Spleen (tissue), 11 donors: ENCODE results near the gene CDH13. TPM values are rescaled to one million over a fixed set of nuclear protein-coding genes. Genes with fewer than 3 reads are reported as not detected.

Experiments used
- DNase-seq: peaks from one replicate; pipeline ENCODE4 v3.0.0-alpha.2; 2020
- H3K27ac ChIP-seq, 8 donors: fragments of 200-600 bp; sonication (generic) in 7 of 8; 1 replicate in 4 of 8; 2 replicates in 4 of 8; pipeline versions ENCODE4 v1.5.0 to v1.8.0; 2016 to 2021; ENCODE audit warnings: inconsistent platforms in 4 of 8, mild to moderate bottlenecking in 4 of 8, moderate library complexity in 1 of 8
- H3K27me3 ChIP-seq, 7 donors: fragments of 200-600 bp; sonication (generic) in 6 of 7; replicated peaks in 1 of 7; 1 replicate in 4 of 7; 2 replicates in 3 of 7; pipeline versions ENCODE4 v1.5.0 to v1.8.0; 2016 to 2021; ENCODE audit warnings: inconsistent platforms in 3 of 7, mild to moderate bottlenecking in 1 of 7
- H3K36me3 ChIP-seq, 6 donors: fragments of 200-600 bp; sonication (generic) in 5 of 6; 1 replicate in 4 of 6; 2 replicates in 2 of 6; pipeline versions ENCODE4 v1.5.0 to v1.8.0; 2016 to 2021; ENCODE audit warnings: inconsistent platforms in 2 of 6
- H3K4me1 ChIP-seq, 6 donors: fragments of 200-600 bp; sonication (generic) in 5 of 6; 1 replicate in 3 of 6; 2 replicates in 3 of 6; pipeline versions ENCODE4 v1.5.0 to v1.8.0; 2016 to 2021; ENCODE audit warnings: inconsistent platforms in 3 of 6
- H3K4me3 ChIP-seq, 8 donors: fragments of 200-600 bp; sonication (generic) in 7 of 8; 1 replicate in 4 of 8; 2 replicates in 4 of 8; pipeline versions ENCODE4 v1.5.0 to v1.8.0; 2016 to 2021; ENCODE audit warnings: inconsistent platforms in 4 of 8, mild to moderate bottlenecking in 4 of 8, moderate library complexity in 2 of 8
- H3K9me3 ChIP-seq, 8 donors: fragments of 200-600 bp; sonication (generic) in 7 of 8; 1 replicate in 4 of 8; 2 replicates in 4 of 8; pipeline versions ENCODE4 v1.5.0 to v1.8.0; 2016 to 2021; ENCODE audit warnings: inconsistent platforms in 4 of 8
- POLR2A ChIP-seq, 3 donors: fragments of 450-650 bp; IDR thresholded peaks; one replicate each; pipeline ENCODE4 v1.5.1; 2017; ENCODE audit warnings: antibody characterized with exemption in 3 of 3, mild to moderate bottlenecking in 1 of 3
- POLR2AphosphoS5 ChIP-seq, 3 donors: sonication (generic); formaldehyde crosslinking; IDR thresholded peaks; one replicate each; pipeline ENCODE4 v1.5.1; 2017; ENCODE audit warnings: antibody characterized with exemption in 3 of 3
- WGBS, 5 donors: extraction: QIAGEN DNeasy Blood & Tissue Kit in 3 of 5; methylation state at CpG; one replicate each; pipeline versions ENCODE4 v1.1.5 to v1.1.7; 2013 to 2018; 5-methylcytosine and 5-hydroxymethylcytosine counted together
- intact Hi-C: fragments of 100-400 bp; cut with DNase I; formaldehyde crosslinking; loops from one replicate; pipeline ENCODE4 v1.15.0; 2023; ENCODE audit warnings: low total_unique reads
- polyA plus RNA-seq, 3 donors: library from polyadenylated mRNA; stranded (reverse); fragments of 200-250 nt; gene quantifications; one replicate each; pipeline ENCODE4 v1.2.1, GENCODE V29; 2013
- total RNA-seq, 7 donors: library from RNA; depleted of rRNA in 3 of 7; stranded (reverse); fragments of >200 nt in 3 of 7; fragmentation: NEBNext Ultra II Directional in 4 of 7; extraction: Animal tissue kit (Norgen Biotek cat#: 25700) in 4 of 7; gene quantifications; one replicate each; pipeline versions ENCODE4 v1.1.0 to v1.2.1, GENCODE V29; 2016 to 2021
- TF ChIP-seq, protein P1 (sequence below), 11 experiments: fragments of 200-600 bp in 7 of 11; fragments of 450-650 bp in 4 of 11; sonication (generic) in 4 of 11; IDR thresholded peaks in 8 of 11; conservative IDR thresholded peaks in 3 of 11; 1 replicate in 7 of 11; 2 replicates in 4 of 11; pipeline versions ENCODE4 v1.4.0 to v1.8.0; 2016 to 2021; ENCODE audit warnings: antibody characterized with exemption in 11 of 11, inconsistent platforms in 4 of 11, mild to moderate bottlenecking in 1 of 11
- donor health status: healthy with polysubstance abuse.
- donor health status: DM: no; HTN: no; CAD: no; lungs with moderate emphysema.
- donor health status: DM: no; HTN: no; CAD: no.
- donor health status: Bipolar disorder and iron deficiency.
- donor health status: healthy.
- donor health status: DM: no; HTN: no; CAD: no.
- donor health status: DM: yes; HTN: yes; CAD: no.

Gene CDH13
- total and polyA plus RNA-seq, 10 donors, result 0.13 to 4.6 (median 1.1) TPM

GRCh38 chr16:83019963-83020362, 393.2 kb downstream of the CDH13 start:
- H3K4me3 ChIP-seq, result no peak overlapping the region
- H3K27me3 ChIP-seq, result no peaks in the 10 kb centered on the region
- peaks cover 0 to 4% (median 0%) of the 10 kb centered on the region in 8 donors for H3K9me3 ChIP-seq
- H3K27ac ChIP-seq, result no peak overlapping the region
- intact Hi-C loops, result no loop called here
- no peak for DNase-seq
- H3K36me3 ChIP-seq, result no peaks in the 10 kb centered on the region
- WGBS, 5 donors, result 88 to 96% (median 94%) methylated on average over 6 of the region's 6 CpGs
- TF ChIP-seq, protein P1, sequence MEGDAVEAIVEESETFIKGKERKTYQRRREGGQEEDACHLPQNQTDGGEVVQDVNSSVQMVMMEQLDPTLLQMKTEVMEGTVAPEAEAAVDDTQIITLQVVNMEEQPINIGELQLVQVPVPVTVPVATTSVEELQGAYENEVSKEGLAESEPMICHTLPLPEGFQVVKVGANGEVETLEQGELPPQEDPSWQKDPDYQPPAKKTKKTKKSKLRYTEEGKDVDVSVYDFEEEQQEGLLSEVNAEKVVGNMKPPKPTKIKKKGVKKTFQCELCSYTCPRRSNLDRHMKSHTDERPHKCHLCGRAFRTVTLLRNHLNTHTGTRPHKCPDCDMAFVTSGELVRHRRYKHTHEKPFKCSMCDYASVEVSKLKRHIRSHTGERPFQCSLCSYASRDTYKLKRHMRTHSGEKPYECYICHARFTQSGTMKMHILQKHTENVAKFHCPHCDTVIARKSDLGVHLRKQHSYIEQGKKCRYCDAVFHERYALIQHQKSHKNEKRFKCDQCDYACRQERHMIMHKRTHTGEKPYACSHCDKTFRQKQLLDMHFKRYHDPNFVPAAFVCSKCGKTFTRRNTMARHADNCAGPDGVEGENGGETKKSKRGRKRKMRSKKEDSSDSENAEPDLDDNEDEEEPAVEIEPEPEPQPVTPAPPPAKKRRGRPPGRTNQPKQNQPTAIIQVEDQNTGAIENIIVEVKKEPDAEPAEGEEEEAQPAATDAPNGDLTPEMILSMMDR (IDR thresholded peaks at IDR 0.05 in 8 of 11, conservative IDR thresholded peaks at IDR 0.05 in 3 of 11), result no peak
- no peak for TF ChIP-seq POLR2AphosphoS5 (IDR thresholded peaks at IDR 0.05)
- no peak for TF ChIP-seq POLR2A (IDR thresholded peaks at IDR 0.05)
- no peaks in the 10 kb centered on the region for H3K4me1 ChIP-seq

GRCh38 chr16:83021045-83021444, 394.3 kb downstream of the CDH13 start:
- WGBS, 5 donors, result 82 to 90% (median 84%) methylated on average over 6 of the region's 6 CpGs
- H3K27me3 ChIP-seq, result no peaks in the 10 kb centered on the region
- H3K27ac ChIP-seq, result no peak overlapping the region
- peaks cover 0 to 4% (median 0%) of the 10 kb centered on the region in 8 donors for H3K9me3 ChIP-seq
- no peaks in the 10 kb centered on the region for H3K36me3 ChIP-seq
- H3K4me3 ChIP-seq, result no peak overlapping the region
- no peak for DNase-seq
- no peaks in the 10 kb centered on the region for H3K4me1 ChIP-seq
- intact Hi-C loops, result no loop called here
- TF ChIP-seq POLR2AphosphoS5 (IDR thresholded peaks at IDR 0.05), result no peak
- TF ChIP-seq, protein P1 (IDR thresholded peaks at IDR 0.05 in 8 of 11, conservative IDR thresholded peaks at IDR 0.05 in 3 of 11), result no peak
- TF ChIP-seq POLR2A (IDR thresholded peaks at IDR 0.05), result no peak

DNA sequence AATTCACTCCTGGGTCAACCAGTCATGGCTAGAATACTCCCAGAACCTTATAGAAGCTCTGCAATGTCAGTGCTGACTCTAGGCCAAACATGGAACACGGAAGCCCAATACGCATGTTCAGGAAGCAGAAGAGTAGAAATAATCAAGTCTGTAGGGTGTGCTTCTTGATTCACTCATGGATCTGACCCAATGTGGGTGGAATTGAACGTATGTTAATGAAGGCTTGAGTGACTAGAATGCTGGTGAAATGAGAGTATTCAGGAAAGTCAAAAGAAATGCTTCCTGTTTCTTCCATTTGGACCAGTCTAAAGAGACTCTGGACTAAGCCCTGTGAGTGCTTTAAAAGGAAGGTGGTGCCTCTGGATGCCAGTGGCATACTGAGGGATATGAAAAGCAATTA, 395.0 kb downstream of the CDH13 start:
- no peaks in the 10 kb centered on the region for H3K27me3 ChIP-seq
- DNase-seq, result no peak
- WGBS, 5 donors, result 76 to 91% (median 84%) methylated on average over 3 of the region's 3 CpGs
- intact Hi-C loops, result no loop called here
- H3K4me1 ChIP-seq, result no peaks in the 10 kb centered on the region
- H3K4me3 ChIP-seq, result no peak overlapping the region
- no peaks in the 10 kb centered on the region for H3K36me3 ChIP-seq
- no peak overlapping the region for H3K27ac ChIP-seq
- H3K9me3 ChIP-seq, result peaks cover 0 to 4% (median 0%) of the 10 kb centered on the region in 8 donors
- TF ChIP-seq, protein P1 (IDR thresholded peaks at IDR 0.05 in 8 of 11, conservative IDR thresholded peaks at IDR 0.05 in 3 of 11), result no peak
- TF ChIP-seq POLR2AphosphoS5 (IDR thresholded peaks at IDR 0.05), result no peak
- no peak for TF ChIP-seq POLR2A (IDR thresholded peaks at IDR 0.05)

GRCh38 chr16:83023011-83023410, 396.2 kb downstream of the CDH13 start:
- TF ChIP-seq POLR2AphosphoS5 (IDR thresholded peaks at IDR 0.05) (no peak), POLR2A (IDR thresholded peaks at IDR 0.05) (no peak)
- TF ChIP-seq, protein P1 (IDR thresholded peaks at IDR 0.05 in 8 of 11, conservative IDR thresholded peaks at IDR 0.05 in 3 of 11), result no peak
- Histone ChIP-seq H3K9me3 (peaks cover 0 to 4% (median 0%) of the 10 kb centered on the region in 8 donors), H3K27me3 (no peaks in the 10 kb centered on the region), H3K4me3 (no peak overlapping the region), H3K27ac (no peak overlapping the region), H3K4me1 (no peaks in the 10 kb centered on the region), H3K36me3 (no peaks in the 10 kb centered on the region)
- intact Hi-C loops, result no loop called here
- DNase-seq, result no peak
- 61 to 81% (median 72%) methylated on average over 4 of the region's 4 CpGs for WGBS, 5 donors
